ENCODE results near the gene CHCHD2.
A peak's percentile ranks its signal among the peaks of the same experiment; 100 is the strongest.
"Not testable (repeated sequence)": the region's sequence is repeated elsewhere in the genome, so short reads cannot be mapped to it uniquely, and the experiment has no call there.

Gene CHCHD2

DNA sequence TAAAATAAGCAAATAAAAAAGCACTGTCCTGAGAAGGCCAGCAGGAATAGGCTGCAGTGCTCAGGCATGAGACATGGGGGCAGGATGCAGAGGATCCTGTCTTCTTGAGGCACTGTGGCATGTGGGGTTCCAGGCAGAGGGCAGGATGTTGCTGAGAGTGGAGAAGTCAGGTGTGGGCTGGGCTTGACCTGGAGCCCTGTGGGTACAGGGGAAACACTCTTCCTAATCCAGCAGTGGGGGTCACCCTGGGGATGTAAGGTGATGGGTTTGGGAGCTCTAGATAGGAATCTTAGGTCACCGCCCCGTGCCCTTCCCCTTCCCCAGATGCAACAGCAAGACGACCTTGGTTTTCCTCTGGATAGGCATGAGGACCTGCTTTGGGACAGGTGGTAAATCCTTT is 28.6 kb downstream of the CHCHD2 start:
- H4K20me1 ChIP-seq (ENCODE audit: insufficient read depth, low read length): 0 out of 2 replicates have a peak, but pooled peaks cover 6% of the 10 kb centered on the region
- H3K9me3 ChIP-seq (ENCODE audit: insufficient read depth, low read length, severe bottlenecking): no peaks in the 10 kb centered on the region
- no peak overlapping the region for H2AFZ ChIP-seq (ENCODE audit: low read depth, low read length)
- TF ChIP-seq EZH2 (IDR thresholded peaks at IDR 0.05; ENCODE audit: borderline replicate concordance, low read depth, low read length, severe bottlenecking): no peak
- TF ChIP-seq, protein P1, sequence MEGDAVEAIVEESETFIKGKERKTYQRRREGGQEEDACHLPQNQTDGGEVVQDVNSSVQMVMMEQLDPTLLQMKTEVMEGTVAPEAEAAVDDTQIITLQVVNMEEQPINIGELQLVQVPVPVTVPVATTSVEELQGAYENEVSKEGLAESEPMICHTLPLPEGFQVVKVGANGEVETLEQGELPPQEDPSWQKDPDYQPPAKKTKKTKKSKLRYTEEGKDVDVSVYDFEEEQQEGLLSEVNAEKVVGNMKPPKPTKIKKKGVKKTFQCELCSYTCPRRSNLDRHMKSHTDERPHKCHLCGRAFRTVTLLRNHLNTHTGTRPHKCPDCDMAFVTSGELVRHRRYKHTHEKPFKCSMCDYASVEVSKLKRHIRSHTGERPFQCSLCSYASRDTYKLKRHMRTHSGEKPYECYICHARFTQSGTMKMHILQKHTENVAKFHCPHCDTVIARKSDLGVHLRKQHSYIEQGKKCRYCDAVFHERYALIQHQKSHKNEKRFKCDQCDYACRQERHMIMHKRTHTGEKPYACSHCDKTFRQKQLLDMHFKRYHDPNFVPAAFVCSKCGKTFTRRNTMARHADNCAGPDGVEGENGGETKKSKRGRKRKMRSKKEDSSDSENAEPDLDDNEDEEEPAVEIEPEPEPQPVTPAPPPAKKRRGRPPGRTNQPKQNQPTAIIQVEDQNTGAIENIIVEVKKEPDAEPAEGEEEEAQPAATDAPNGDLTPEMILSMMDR (IDR thresholded peaks at IDR 0.05; ENCODE audit: borderline replicate concordance, extremely low read depth, low read length, poor library complexity, severe bottlenecking): no peak
- H3K27me3 ChIP-seq (ENCODE audit: insufficient read depth, low read length, poor library complexity): no peaks in the 10 kb centered on the region
- H3K79me2 ChIP-seq (ENCODE audit: insufficient read depth, low read length): no peaks in the 10 kb centered on the region
- H3K4me3 ChIP-seq (ENCODE audit: low read depth in 1 of 2, low read length in 2 of 2): no peak overlapping the region
- peaks cover 71% of the 10 kb centered on the region for H3K36me3 ChIP-seq (ENCODE audit: insufficient read depth, low read length)
- H3K4me2 ChIP-seq (ENCODE audit: insufficient read depth, low read length): no peak overlapping the region
- no peaks in the 10 kb centered on the region for H3K4me1 ChIP-seq (ENCODE audit: insufficient read depth, low read length)
- H3K9ac ChIP-seq (ENCODE audit: low read depth, low read length): no peak overlapping the region
- DNase-seq: no peak
- H3K27ac ChIP-seq (ENCODE audit: low read length): no peak overlapping the region
- no peak for ATAC-seq (ENCODE audit: insufficient read depth, low read depth)

DNA sequence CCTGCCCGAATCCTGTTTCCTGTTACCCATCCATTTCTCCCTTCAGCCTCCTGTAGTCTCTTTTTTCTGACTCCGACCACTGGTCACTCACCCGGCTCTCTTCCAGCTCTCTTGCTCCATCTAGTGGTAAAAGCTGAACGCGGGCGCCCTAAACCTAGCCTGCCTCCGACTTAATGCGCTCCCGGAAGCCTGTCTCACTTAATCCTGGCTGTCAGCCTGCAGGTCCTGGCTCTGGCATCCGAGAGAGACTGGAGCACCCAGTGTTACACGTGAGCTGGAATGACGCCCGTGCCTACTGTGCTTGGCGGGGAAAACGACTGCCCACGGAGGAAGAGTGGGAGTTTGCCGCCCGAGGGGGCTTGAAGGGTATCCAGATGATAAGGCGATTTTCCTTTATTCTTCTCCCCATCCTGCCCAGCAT is 31.9 kb downstream of the CHCHD2 start:
- H3K4me2 ChIP-seq (ENCODE audit: insufficient read depth, low read length): no peak overlapping the region
- ATAC-seq (ENCODE audit: insufficient read depth, low read depth): peak; percentile 72
- no peak overlapping the region for H3K4me3 ChIP-seq (ENCODE audit: low read depth in 1 of 2, low read length in 2 of 2)
- DNase-seq: peak; percentile 42
- no peak overlapping the region for H3K27ac ChIP-seq (ENCODE audit: low read length)
- no peaks in the 10 kb centered on the region for H3K4me1 ChIP-seq (ENCODE audit: insufficient read depth, low read length)
- H3K9me3 ChIP-seq (ENCODE audit: insufficient read depth, low read length, severe bottlenecking): no peaks in the 10 kb centered on the region
- 0 out of 2 replicates have a peak, but pooled peaks cover 4% of the 10 kb centered on the region for H4K20me1 ChIP-seq (ENCODE audit: insufficient read depth, low read length)
- H3K36me3 ChIP-seq (ENCODE audit: insufficient read depth, low read length): peaks cover 66% of the 10 kb centered on the region
- no peak overlapping the region for H2AFZ ChIP-seq (ENCODE audit: low read depth, low read length)
- H3K79me2 ChIP-seq (ENCODE audit: insufficient read depth, low read length): no peaks in the 10 kb centered on the region
- H3K9ac ChIP-seq (ENCODE audit: low read depth, low read length): no peak overlapping the region
- TF ChIP-seq, protein P1 (IDR thresholded peaks at IDR 0.05; ENCODE audit: borderline replicate concordance, extremely low read depth, low read length, poor library complexity, severe bottlenecking): peak; percentile 79
- TF ChIP-seq EZH2 (IDR thresholded peaks at IDR 0.05; ENCODE audit: borderline replicate concordance, low read depth, low read length, severe bottlenecking): no peak
- no peaks in the 10 kb centered on the region for H3K27me3 ChIP-seq (ENCODE audit: insufficient read depth, low read length, poor library complexity)

- not testable (repeated sequence) for DNase-seq; H3K4me2 ChIP-seq (ENCODE audit: insufficient read depth, low read length); ATAC-seq (ENCODE audit: insufficient read depth, low read depth); H3K27ac ChIP-seq (ENCODE audit: low read length); H3K4me3 ChIP-seq (ENCODE audit: low read depth in 1 of 2, low read length in 2 of 2); H3K9me3 ChIP-seq (ENCODE audit: insufficient read depth, low read length, severe bottlenecking); H3K27me3 ChIP-seq (ENCODE audit: insufficient read depth, low read length, poor library complexity); H4K20me1 ChIP-seq (ENCODE audit: insufficient read depth, low read length); H3K9ac ChIP-seq (ENCODE audit: low read depth, low read length); H2AFZ ChIP-seq (ENCODE audit: low read depth, low read length)
- Histone ChIP-seq H3K4me1 (ENCODE audit: insufficient read depth, low read length) (peaks cover 33% of the 10 kb centered on the region), H3K36me3 (ENCODE audit: insufficient read depth, low read length) (peaks cover 61% of the 10 kb centered on the region), H3K79me2 (ENCODE audit: insufficient read depth, low read length) (peaks cover 47% of the 10 kb centered on the region)
These were observed 39.9 kb downstream of the CHCHD2 start for GRCh38 chr7:56066376-56066775.

DNA sequence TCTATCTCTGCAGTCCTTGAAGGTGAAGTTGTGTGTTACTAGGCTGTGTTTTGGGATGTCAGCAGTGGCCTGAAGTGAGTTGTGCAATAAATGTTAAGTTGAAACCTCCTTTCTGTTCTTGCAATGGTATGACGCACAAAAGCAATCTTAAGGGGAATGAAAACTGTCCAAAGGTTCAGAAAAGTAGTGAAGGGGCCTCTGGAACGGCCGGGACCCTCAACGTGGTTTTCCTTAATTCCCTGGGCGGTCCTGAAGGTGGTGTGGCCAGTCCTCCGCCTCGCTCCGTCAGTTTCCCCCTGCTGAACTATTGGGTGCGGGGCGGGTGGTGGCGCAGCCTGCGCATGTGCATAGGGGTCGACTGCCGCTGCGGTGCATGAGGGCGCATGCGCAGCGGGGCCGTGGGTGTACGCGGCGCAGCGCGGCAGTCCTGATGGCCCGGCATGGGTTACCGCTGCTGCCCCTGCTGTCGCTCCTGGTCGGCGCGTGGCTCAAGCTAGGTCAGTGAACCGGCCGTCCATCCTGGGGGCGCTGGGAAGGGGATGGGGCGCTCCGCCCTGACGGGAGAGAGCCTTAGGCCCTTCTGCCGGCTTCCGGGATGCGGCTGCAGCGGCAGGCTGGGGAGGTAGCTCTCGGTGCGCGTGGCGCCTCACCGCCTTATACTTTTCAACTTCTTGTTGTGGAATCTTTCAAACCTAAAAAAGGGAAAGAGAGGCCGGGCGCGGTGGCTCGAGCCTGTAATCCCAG is 42.2 kb downstream of the CHCHD2 start, which contains the start of gene SUMF2:
Gene SUMF2 (plus strand): TSS at position 405 of the 744 bp plus-strand sequence. CDS start 26 bp downstream, at position 431.
- Histone ChIP-seq H3K4me3 (ENCODE audit: low read depth in 1 of 2, low read length in 2 of 2) (peak within 1 kb of the TSS; percentile 48 to 80; a peak in 3 of 4 replicates), H3K9me3 (ENCODE audit: insufficient read depth, low read length, severe bottlenecking) (no peaks in the 10 kb centered on the region), H3K4me2 (ENCODE audit: insufficient read depth, low read length) (peak within 1 kb of the TSS; percentile 68), H4K20me1 (ENCODE audit: insufficient read depth, low read length) (peaks cover 17% of the 10 kb centered on the region), H3K9ac (ENCODE audit: low read depth, low read length) (peak within 1 kb of the TSS; percentile 72), H3K79me2 (ENCODE audit: insufficient read depth, low read length) (peaks cover 64% of the 10 kb centered on the region), H3K27me3 (ENCODE audit: insufficient read depth, low read length, poor library complexity) (no peaks in the 10 kb centered on the region), H3K27ac (ENCODE audit: low read length) (peak within 1 kb of the TSS; percentile 89), H3K36me3 (ENCODE audit: insufficient read depth, low read length) (peaks cover 63% of the 10 kb centered on the region), H2AFZ (ENCODE audit: low read depth, low read length) (peak within 1 kb of the TSS; percentile 79), H3K4me1 (ENCODE audit: insufficient read depth, low read length) (peaks cover 48% of the 10 kb centered on the region)
- TF ChIP-seq EZH2 (IDR thresholded peaks at IDR 0.05; ENCODE audit: borderline replicate concordance, low read depth, low read length, severe bottlenecking): no peak
- TF ChIP-seq, protein P1 (IDR thresholded peaks at IDR 0.05; ENCODE audit: borderline replicate concordance, extremely low read depth, low read length, poor library complexity, severe bottlenecking): peak; percentile 24
- DNase-seq (peak; percentile 88), ATAC-seq (ENCODE audit: insufficient read depth, low read depth) (peak; percentile 93)

All from DND-41 (cell line).